Measurements from ENCODE around the gene CSTF2T.

The CSTF2T gene, protein sequence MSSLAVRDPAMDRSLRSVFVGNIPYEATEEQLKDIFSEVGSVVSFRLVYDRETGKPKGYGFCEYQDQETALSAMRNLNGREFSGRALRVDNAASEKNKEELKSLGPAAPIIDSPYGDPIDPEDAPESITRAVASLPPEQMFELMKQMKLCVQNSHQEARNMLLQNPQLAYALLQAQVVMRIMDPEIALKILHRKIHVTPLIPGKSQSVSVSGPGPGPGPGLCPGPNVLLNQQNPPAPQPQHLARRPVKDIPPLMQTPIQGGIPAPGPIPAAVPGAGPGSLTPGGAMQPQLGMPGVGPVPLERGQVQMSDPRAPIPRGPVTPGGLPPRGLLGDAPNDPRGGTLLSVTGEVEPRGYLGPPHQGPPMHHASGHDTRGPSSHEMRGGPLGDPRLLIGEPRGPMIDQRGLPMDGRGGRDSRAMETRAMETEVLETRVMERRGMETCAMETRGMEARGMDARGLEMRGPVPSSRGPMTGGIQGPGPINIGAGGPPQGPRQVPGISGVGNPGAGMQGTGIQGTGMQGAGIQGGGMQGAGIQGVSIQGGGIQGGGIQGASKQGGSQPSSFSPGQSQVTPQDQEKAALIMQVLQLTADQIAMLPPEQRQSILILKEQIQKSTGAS

DNA sequence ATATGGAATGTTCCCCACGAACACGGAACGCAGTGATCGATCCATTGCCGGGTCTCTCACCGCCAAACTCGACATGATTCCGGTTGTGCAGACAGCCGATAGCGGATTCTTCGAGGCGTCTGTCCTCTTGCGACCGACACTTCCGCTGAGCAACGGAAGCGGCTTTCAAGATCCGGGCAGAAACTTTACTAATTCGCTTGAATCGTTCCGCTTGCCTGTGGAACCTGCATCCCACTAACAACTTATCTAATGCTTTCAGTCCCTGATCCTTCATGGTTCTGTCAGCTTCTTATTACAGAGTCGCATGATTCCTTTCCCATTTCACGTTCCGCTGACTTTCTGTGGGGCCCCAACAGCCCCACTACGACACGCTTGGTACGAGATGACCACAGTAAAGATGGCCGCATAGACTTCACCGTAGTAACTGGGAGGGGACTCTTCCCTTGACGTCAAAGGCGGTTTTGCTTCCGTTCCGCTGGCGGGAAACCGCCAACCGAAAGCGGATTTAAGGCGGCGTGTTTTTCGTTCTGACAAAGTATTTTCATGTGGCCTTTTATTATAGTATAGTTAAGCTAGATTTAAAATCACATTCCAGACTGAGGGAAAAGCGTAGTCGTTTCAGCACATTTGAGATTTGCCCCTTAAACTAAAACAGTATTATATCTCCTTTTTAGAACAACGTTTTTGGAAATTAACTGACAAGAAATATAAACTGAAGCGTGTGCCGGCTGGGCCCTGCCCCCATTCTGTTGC is at the start of gene CSTF2T:
Gene CSTF2T (minus strand): TSS at position 121 of the 753 bp plus-strand sequence. CDS start 46 bp downstream, at position 75.
- FAIRE-seq (peak; percentile 93), DNase-seq (ENCODE audit: extremely low spot score, insufficient read length, low read depth) (peak; percentile 25)

DNA sequence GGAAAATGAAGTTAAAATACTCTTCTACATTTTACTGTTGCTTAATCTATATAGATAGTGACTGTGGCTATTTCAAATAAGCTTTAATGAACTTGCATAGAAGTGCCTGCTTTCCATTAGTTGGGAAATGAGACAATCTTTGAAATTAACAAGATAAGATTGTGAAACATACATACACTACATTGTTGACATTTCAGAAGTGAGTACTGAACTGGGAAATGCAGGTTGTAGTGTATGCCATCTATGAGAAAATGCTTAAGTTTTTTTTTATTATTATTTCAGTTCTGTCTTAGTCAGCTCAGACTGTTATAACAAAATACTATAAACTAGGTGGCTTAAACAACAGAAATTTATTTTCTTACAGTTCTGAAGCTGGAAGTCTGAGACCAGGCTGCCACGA is 49.6 kb upstream of the CSTF2T start:
- DNase-seq (ENCODE audit: extremely low spot score, insufficient read length, low read depth) (no peak), FAIRE-seq (no peak)

DNA sequence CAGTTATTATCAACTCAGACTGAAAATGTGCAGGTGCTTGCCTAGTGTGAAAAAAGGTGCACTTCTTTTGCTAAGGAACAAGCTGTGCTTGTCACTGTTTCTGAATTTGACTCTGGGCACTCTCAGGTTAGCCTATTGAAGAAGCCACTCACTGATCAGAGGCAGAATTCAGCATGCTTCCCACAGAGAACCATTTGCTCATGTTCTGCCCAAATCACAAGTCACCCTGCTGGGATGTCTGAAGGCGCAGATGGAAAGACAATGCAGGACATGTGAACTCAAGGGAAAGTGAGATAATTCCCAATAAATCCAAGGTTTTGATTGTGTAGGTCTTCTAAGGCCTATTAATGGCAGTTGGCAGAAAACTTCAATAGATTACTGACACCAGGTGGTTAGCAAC is 47.8 kb upstream of the CSTF2T start:
- FAIRE-seq = no peak
- DNase-seq (ENCODE audit: extremely low spot score, insufficient read length, low read depth) = no peak

DNA sequence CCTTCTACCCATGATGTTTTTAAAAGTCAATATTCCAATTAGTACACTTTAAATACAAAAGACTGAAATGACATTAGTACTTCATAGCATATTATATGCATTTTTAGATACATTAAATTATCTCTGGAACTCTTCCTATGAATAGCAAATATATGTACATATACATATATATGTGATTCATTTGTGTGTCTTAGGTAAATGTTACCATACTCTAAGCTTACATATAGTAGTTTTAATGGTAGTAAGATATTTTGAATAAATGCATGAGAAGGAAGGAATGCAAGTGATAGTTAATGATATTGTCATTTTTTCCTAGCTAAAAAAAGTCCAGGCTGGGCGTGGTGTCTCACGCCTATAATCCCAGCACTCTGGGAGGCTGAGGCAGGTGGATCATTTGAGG is 46.0 kb upstream of the CSTF2T start:
- FAIRE-seq (no peak), DNase-seq (ENCODE audit: extremely low spot score, insufficient read length, low read depth) (no peak)

DNA sequence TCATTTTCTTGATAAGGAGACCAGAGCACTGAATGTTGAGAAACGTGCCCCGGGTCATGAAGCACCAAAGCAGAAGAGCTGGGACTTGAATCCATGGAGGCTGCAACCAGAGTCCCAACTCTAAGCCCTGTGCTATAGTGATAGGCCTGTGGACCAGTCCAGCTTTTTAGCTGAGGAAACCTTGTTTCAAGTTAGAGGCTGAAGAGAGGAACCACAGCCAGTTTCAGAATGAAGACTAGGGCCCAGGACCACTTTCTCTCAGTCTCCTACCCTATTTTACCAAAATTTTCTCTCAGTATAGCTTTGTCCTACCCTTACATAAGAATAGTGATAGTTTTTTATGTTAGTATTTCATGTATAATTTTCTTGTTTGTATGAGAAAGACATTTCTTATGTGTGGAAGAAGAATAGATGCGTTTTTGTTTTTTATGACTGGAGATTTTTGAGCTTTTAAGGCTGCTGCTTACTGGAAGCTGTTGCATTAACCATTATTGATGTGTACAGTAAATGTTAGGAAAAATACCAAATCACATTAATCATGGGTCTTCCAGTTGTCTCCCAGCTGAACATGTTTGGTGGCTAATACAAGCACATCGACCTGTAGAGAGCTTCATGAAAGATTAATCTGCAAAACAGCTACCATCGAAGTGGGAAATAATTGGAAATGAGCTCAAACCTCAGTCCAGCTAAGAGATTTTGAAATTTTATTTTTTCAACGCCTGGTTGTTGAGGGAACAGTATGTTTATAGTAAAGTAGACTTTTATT is 45.0 kb upstream of the CSTF2T start:
- FAIRE-seq (peak; percentile 38), DNase-seq (ENCODE audit: extremely low spot score, insufficient read length, low read depth) (no peak)

DNA sequence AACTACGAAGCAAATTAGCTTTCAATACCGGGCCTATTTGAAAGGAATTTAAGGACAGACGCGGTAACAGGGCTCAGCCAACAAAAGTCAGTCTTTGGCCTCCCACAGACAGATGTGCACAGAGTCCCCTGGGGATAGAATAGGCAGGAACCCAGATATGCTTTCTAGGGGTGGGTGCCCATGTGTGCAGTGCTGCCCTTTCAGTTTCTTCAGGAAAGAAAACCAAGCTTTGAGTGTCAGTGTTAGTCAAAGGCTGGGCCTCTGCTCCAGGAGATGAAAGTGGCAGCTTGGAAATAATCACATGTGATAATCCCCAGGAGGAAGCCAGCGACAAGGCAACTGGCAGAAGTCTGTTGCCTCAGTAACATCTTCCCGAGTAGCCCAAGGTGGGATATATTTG is 43.8 kb upstream of the CSTF2T start:
- FAIRE-seq = no peak
- no peak for DNase-seq (ENCODE audit: extremely low spot score, insufficient read length, low read depth)

DNA sequence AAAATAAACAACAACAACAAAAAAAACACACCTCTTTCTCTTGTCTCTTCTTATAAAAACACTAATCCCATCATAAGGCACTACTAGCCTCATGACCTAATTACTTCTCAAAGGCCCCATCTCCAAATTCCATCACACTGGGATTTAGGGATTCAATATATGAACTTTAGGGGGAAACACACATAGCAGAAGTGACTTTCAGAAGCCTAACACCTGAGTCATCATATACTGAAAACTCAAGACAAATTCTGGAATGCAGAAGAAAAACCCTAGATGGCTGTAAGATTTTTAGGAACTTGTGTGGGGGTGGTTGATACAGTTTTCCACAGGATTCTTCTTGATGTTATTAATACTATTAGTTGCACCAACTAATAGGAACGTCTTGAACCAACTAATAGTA is 33.7 kb upstream of the CSTF2T start:
- DNase-seq (ENCODE audit: extremely low spot score, insufficient read length, low read depth) = no peak
- no peak for FAIRE-seq

DNA sequence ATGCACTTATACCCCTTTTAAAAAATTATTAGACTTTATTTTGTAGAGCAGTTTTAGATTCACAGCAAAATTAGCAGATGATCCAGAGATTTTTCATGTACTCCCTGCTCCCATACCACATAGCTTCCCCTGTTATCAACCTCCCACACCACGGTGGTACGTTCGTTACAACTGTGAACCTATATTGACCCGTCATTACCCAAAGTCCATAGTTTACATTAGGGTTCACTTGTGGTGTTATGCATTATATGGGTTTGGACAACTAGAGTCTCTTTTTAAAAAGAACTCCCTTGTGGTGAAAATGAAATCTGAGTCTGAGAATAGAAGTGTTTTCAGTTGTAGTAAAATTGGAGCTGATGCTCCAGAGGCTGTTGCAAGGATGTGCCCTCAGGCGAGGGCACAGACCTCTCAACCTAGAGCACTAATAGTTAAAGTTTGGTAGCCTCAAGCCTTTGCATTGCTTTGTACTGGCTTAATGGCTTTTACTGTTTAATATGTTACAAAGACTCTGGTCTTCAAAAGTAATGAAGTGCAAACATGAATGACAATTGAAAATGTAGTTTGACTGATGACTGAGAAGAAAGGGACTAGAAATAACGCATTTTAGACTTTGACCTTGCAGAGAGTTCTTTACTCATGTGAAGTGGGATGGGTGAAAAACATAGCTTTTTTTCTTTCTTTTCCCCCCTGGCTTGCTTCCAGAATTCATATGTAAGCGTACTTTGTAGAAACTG is 30.6 kb upstream of the CSTF2T start:
- FAIRE-seq = no peak
- DNase-seq (ENCODE audit: extremely low spot score, insufficient read length, low read depth) = no peak

DNA sequence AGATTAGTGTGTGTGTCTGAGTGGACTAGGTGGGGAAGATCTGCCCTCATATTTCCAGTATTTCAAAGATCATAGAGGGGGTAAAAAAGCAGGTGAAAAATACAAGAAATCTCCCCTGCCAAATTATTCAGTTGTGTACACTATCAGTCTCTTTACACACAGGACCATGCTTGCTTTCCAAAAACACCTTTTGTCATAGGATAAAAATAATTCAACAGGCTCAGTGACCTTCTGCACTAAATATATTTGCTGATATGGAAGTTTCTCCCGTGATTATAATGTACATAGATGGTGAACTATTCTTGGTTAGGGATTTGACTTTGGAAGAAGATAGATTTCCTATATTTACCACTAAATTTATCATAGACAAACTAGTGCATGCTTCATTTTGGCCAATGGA is 24.6 kb upstream of the CSTF2T start:
- no peak for FAIRE-seq
- DNase-seq (ENCODE audit: extremely low spot score, insufficient read length, low read depth) = no peak

DNA sequence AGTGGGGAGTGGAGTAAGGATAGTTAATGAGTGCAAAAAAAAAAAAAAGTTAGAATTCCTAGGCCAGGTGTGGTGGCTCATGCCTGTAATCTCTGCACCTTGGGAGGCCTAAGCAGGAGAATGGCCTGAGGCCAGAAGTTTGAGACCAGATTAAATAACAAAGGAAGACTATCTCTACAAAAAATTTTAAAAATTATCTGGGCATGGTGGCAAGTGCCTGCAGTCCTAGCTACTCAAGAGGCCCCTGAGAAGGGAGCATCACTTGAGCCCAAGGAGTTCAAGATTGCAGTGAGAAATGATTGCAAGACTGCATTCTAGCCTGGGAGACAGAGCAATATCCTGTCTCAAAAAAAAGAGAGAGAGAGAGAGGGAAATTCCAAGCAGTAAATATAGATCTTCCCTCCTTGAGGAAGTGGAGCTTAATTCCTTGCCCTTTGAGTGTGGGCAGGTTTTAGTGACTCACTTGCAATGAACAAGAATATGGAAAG is 19.5 kb upstream of the CSTF2T start:
- FAIRE-seq (no peak), DNase-seq (ENCODE audit: extremely low spot score, insufficient read length, low read depth) (no peak)

DNA sequence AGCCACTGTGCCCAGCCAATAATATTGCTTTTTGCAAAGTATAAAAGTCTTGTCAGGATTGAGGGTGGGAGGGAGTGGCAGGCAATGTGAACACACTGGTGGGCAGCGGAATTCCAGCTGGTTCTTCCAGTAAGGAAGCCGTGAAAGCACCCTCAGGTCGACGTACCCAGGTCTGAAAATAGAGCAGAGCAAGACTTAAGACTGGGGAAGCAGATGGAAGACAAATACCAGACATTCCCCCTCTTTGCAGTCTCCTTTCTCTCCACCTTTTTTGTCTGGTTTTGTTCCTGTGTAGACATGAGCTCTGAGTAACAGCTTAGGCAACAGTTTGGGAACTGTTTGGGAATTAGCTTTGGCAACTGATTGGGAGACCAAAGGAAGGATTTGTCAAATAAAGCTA is 17.6 kb upstream of the CSTF2T start:
- no peak for FAIRE-seq
- no peak for DNase-seq (ENCODE audit: extremely low spot score, insufficient read length, low read depth)

DNA sequence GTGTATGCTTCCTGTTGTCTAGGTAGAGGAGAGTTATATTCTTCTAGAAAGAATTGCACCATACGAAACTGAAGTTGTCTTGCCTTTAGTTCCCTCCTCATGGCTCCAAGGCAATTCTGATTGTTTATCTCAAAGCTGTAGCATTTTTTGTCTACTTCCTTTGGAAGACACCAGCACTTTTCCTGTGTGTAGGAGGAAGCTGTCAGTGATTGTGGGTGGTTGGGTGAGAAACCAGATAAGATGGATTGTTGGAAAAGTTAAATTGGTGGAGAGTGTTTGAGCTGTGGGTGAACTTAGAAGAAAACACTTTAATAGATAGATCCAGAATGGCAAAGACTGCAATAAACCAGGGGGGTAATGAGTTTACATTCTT is 12.1 kb upstream of the CSTF2T start:
- no peak for DNase-seq (ENCODE audit: extremely low spot score, insufficient read length, low read depth)
- FAIRE-seq = no peak

DNA sequence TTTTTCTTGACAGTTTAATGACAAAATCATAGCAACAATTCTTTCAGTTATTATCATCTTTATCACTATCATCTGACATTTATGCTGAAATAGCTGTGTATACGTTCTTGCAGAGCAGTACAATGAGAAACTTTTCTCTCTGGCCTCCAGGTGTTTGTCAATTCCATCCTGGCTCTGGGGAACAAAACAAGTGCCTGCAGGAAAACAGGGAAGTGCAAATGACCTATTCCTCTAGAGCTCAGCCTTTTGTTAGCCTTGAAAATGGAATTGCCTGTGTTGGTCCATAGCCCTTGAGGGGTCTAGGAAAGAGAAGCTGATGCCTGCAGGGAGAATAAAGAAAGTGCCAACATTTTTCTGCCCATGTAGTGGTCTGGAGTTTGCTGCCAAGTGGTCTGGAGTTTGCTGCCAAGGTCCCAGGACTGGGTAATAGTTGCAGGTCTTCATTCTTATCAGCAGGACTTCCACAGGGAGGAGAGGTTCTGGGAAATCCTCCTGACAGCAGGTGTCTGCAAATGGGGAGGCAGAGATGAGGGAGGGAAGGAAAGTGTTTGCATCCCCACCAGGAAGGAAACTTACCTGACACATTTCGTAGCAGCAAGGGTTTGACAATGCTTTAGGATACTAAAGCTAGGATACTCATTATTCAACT is 10.1 kb upstream of the CSTF2T start:
- no peak for DNase-seq (ENCODE audit: extremely low spot score, insufficient read length, low read depth)
- no peak for FAIRE-seq

DNA sequence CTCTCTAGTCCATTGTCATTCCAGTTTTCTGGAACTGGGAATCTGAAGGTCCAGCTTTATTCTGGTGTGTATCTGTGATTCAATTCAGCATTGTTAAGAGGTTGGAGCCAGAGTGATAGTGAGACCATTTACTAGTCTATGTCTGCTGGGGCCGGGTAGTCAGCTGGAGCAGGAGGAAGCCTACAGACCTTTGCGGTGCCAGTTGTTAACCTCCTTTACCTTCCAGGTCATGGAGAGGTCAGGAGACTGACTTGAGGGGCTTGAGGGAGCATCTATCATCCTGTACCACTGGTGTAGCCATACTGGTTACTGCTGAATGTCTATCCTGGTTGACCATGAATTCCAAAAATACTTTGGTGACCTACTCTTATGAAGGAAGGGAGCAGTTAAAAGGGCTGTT is 9.2 kb upstream of the CSTF2T start:
- FAIRE-seq (no peak), DNase-seq (ENCODE audit: extremely low spot score, insufficient read length, low read depth) (no peak)

DNA sequence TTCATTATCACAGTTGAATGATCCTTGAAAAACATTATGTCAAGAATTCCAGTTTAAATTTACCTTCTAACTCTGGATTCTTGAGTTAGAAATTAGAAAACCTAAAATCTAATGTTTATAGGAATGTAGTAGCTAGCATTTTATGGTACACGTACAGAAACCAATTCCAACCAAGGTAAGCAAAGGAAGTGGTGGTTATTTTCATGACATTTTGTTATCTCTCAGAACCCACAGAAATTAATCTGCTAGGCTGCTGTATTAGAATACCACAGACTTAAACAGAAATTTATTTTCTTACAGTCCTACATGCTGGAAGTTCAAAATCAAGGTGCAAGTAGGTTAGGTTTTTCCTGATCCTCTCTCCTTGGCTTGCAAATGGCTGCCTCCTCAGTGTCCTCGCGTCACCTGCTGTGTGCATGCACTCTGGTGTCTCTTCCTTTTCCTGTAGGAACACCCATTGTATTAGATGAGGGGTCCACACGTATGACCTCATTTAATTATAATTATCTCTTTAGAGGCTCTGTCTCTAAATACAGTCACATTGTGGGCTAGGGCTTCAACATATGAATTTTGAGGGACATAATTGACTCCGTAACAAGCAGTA is 8.5 kb upstream of the CSTF2T start:
- DNase-seq (ENCODE audit: extremely low spot score, insufficient read length, low read depth) = no peak
- no peak for FAIRE-seq

DNA sequence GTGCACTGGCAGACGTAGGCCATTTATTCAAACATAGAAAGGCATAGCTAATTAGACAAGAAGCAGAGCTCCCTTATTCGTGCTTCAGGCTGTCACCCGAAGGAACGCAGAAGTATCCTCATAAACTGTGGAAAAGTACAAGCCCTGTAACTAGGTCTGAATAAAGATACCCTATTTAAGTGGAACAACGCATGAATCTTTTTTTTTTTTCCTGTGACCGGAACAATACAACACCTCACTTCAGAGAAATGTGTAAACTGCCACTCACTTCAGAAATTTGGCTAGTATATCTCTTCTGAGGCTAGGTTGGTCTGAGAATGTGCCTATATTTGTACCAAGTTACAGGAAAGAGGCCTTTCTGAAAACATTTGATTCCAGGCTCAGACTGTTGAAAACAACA is 8.0 kb upstream of the CSTF2T start:
- FAIRE-seq (no peak), DNase-seq (ENCODE audit: extremely low spot score, insufficient read length, low read depth) (no peak)

DNA sequence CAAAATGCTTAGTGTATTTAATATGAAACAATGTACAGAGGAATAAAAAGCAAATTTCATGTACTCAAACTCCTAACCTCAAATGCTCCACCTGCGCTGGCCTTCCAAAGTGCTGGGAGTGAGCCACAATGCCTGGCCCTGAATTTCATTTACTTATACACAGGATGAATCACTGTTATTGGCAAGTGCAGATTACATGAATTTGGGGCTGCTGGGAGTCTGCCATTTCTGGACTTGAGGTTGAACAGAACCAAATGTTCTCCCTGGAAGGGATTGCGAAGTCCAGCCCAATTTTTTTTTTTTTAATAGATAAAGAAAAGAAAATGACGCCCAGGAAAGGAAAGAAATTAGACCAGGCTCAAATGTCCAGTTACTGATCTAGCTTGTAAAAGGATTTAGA is 6.8 kb upstream of the CSTF2T start:
- DNase-seq (ENCODE audit: extremely low spot score, insufficient read length, low read depth) (no peak), FAIRE-seq (no peak)

DNA sequence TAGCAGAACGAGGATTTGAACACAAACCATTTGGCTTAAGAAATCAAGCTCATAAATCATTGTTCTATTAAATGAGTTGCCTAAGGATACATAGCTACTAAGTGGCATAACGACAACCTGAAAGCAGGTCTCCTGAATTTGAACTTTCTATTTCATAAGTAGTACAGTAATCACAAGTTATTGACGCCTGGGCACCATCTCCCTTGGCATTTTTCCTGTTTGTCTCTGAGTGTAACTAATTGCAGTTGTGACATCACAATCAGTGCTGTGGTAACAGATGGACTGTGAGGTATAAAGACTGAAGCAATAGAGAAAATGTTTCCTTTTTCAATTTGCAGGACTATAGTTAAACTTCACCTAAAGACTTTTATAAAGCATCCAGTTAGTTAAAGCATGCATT is 6.4 kb upstream of the CSTF2T start:
- DNase-seq (ENCODE audit: extremely low spot score, insufficient read length, low read depth) (no peak), FAIRE-seq (no peak)

All from GM18507 (cell line).